Right cardiac atrium (tissue), 5 donors: Measurements from ENCODE around the gene ADAMTS8. TPM values are rescaled to one million over a fixed set of nuclear protein-coding genes. Genes with fewer than 3 reads are reported as not detected.
A peak's percentile ranks its signal among the peaks of the same experiment; 100 is the strongest.
"Not testable (repeated sequence)": the region's sequence is repeated elsewhere in the genome, so short reads cannot be mapped to it uniquely, and the experiment has no call there.

ENCODE experiments used
- ATAC-seq, 2 donors: fragments of 200-7000 bp; cut with Tn5 transposase; one replicate each; pipeline versions ENCODE4 v1.8.0 to v1.9.1; 2020; ENCODE audit warnings: moderate library complexity in 2 of 2, mild to moderate bottlenecking in 1 of 2
- DNase-seq, 3 donors: peaks; one replicate each; pipeline ENCODE4 v3.0.0-alpha.2; 2020
- H3K27ac ChIP-seq: one replicate; pipeline ENCODE4 v1.5.1; 2013; ENCODE audit warnings: mild to moderate bottlenecking, low read length, control low read depth, moderate library complexity
- H3K27me3 ChIP-seq: one replicate; pipeline ENCODE4 v1.6.1; 2013; ENCODE audit not compliant: control insufficient read depth, insufficient read depth
- H3K4me1 ChIP-seq: one replicate; pipeline ENCODE4 v1.6.1; 2013; ENCODE audit warnings: low read length; ENCODE audit not compliant: control insufficient read depth, insufficient read depth
- H3K4me3 ChIP-seq: one replicate; pipeline ENCODE4 v1.5.1; 2013; ENCODE audit warnings: low read length, control low read depth
- H3K9me3 ChIP-seq: one replicate; pipeline ENCODE4 v1.6.1; 2013; ENCODE audit warnings: low read length; ENCODE audit not compliant: control insufficient read depth
- WGBS: extraction: QIAGEN DNeasy Blood & Tissue Kit; methylation state at CpG from one replicate; pipeline ENCODE4 v1.1.7; 2013; 5-methylcytosine and 5-hydroxymethylcytosine counted together
- intact Hi-C, 4 donors: fragments of 100-400 bp; cut with DNase I; formaldehyde crosslinking; loops; one replicate each; pipeline versions ENCODE4 v1.11.0 to v1.14.0; 2022 to 2023
- polyA plus RNA-seq: library from polyadenylated mRNA; stranded (reverse); fragments of 200-250 nt; gene quantifications from one replicate; pipeline ENCODE4 v1.2.3, GENCODE V29; 2013
- total RNA-seq, 4 donors: library from RNA; stranded (reverse); fragmentation: NEBNext Ultra II Directional; extraction: Animal tissue kit (Norgen Biotek cat#: 25700); gene quantifications; one replicate each; pipeline ENCODE4 v1.2.1, GENCODE V29; 2021
- donor health status: healthy with polysubstance abuse.
- donor health status: DM: no; HTN: yes; CAD: no.
- donor health status: DM: no; HTN: no; CAD: no.
- donor health status: DM: no; HTN: yes; CAD: no; lungs with severe emphysema.
- donor health status: DM: yes; HTN: yes; CAD: no.

The ADAMTS8 gene
- total and polyA plus RNA-seq, 5 donors: 0.45 to 10.1 (median 0.88) TPM

GRCh38 chr11:130438401-130439159 is 10.2 kb upstream of the ADAMTS8 start:
- H3K4me1 ChIP-seq, H3K27me3 ChIP-seq, DNase-seq, ATAC-seq, H3K4me3 ChIP-seq, H3K9me3 ChIP-seq, H3K27ac ChIP-seq: not testable (repeated sequence)
- WGBS: 93% methylated on average over 10 of the region's 10 CpGs
- intact Hi-C loops: loop anchor here in 2 of 4 donors (5.0 to 10.0 kb wide), 2 partner anchors 424 to 456 kb away; no protein-coding TSS in a partner anchor

- intact Hi-C loops: loop anchor here in 2 of 4 donors (5.0 to 10.0 kb wide), 2 partner anchors 424 to 457 kb away; no protein-coding TSS in a partner anchor
Measured at GRCh38 chr11:130437848-130438247, 9.4 kb upstream of the ADAMTS8 start.

GRCh38 chr11:130436171-130436570 is 7.8 kb upstream of the ADAMTS8 start:
- Histone ChIP-seq H3K4me1 (peaks cover 2% of the 10 kb centered on the region), H3K9me3 (no peaks in the 10 kb centered on the region), H3K4me3 (no peak overlapping the region), H3K27me3 (no peaks in the 10 kb centered on the region), H3K27ac (no peak overlapping the region)
- WGBS: 66% methylated on average over 3 of the region's 3 CpGs
- intact Hi-C loops: loop anchor here in 2 of 4 donors (5.0 to 10.0 kb wide), 2 partner anchors 426 to 459 kb away; no protein-coding TSS in a partner anchor
- no peak for DNase-seq
- no peak for ATAC-seq

More at GRCh38 chr11:130437848-130438247, 9.4 kb upstream of the ADAMTS8 start:
- Histone ChIP-seq H3K27ac (no peak overlapping the region), H3K4me1 (peaks cover 2% of the 10 kb centered on the region), H3K4me3 (no peak overlapping the region), H3K9me3 (no peaks in the 10 kb centered on the region), H3K27me3 (no peaks in the 10 kb centered on the region)
- 95% methylated on average over 7 of the region's 7 CpGs for WGBS
- no peak for DNase-seq
- no peak for ATAC-seq

GRCh38 chr11:130435671-130436070 is 7.3 kb upstream of the ADAMTS8 start:
- Histone ChIP-seq H3K27me3 (no peaks in the 10 kb centered on the region), H3K4me3 (no peak overlapping the region), H3K4me1 (peaks cover 2% of the 10 kb centered on the region), H3K27ac (no peak overlapping the region), H3K9me3 (no peaks in the 10 kb centered on the region)
- DNase-seq (peak in 1 of 3 donors; percentile 55), ATAC-seq (no peak)
- WGBS: 41% methylated on average over 4 of the region's 4 CpGs
- intact Hi-C loops: loop anchor here in 2 of 4 donors (2.0 to 10.0 kb wide), 3 partner anchors 427 to 459 kb away; no protein-coding TSS in a partner anchor

GRCh38 chr11:130434521-130435223 is 6.3 kb upstream of the ADAMTS8 start:
- Histone ChIP-seq H3K9me3 (no peaks in the 10 kb centered on the region), H3K27me3 (no peaks in the 10 kb centered on the region), H3K4me1 (peaks cover 2% of the 10 kb centered on the region), H3K4me3 (peak overlapping the region; percentile 84), H3K27ac (peak overlapping the region; percentile 73)
- WGBS: under 1% methylated on average over 20 of the region's 20 CpGs
- intact Hi-C loops: loop anchor here (1.0 to 10.0 kb wide), 5 partner anchors 428 to 460 kb away; no protein-coding TSS in a partner anchor
- peak; percentile 76 to 90 (median 82) for DNase-seq
- peak; percentile 91 to 92 for ATAC-seq

- Histone ChIP-seq H3K4me1 (peaks cover 2% of the 10 kb centered on the region), H3K27ac (no peak overlapping the region), H3K4me3 (no peak overlapping the region), H3K27me3 (no peaks in the 10 kb centered on the region), H3K9me3 (no peaks in the 10 kb centered on the region)
- ATAC-seq: no peak
- intact Hi-C loops: loop anchor here in 3 of 4 donors (5.0 to 10.0 kb wide), 2 partner anchors 459 to 461 kb away; no protein-coding TSS in a partner anchor
- WGBS: 81% methylated on average over 4 of the region's 4 CpGs
- DNase-seq: no peak
Measured at GRCh38 chr11:130433357-130433756, 4.9 kb upstream of the ADAMTS8 start.

- peaks cover 2% of the 10 kb centered on the region for H3K4me1 ChIP-seq
- ATAC-seq (no peak), DNase-seq (no peak)
- H3K9me3 ChIP-seq: no peaks in the 10 kb centered on the region
- WGBS: 46% methylated on average over 3 of the region's 3 CpGs
- no peak overlapping the region for H3K4me3 ChIP-seq
- H3K27ac ChIP-seq: no peak overlapping the region
- intact Hi-C loops: loop anchor here (2.0 to 10.0 kb wide), 3 partner anchors 460 to 463 kb away; no protein-coding TSS in a partner anchor
- H3K27me3 ChIP-seq: no peaks in the 10 kb centered on the region
Measured at GRCh38 chr11:130431801-130432200, 3.4 kb upstream of the ADAMTS8 start.

- DNase-seq: peak; percentile 67 to 90 (median 82)
- Histone ChIP-seq H3K27me3 (no peaks in the 10 kb centered on the region), H3K9me3 (no peaks in the 10 kb centered on the region), H3K27ac (no peak overlapping the region), H3K4me1 (peaks cover 2% of the 10 kb centered on the region), H3K4me3 (no peak overlapping the region)
- intact Hi-C loops: loop anchor here (2.0 to 10.0 kb wide), 3 partner anchors 461 to 463 kb away; no protein-coding TSS in a partner anchor
- peak; percentile 16 to 43 for ATAC-seq
- 17% methylated on average over 10 of the region's 10 CpGs for WGBS
Measured at GRCh38 chr11:130431331-130431773, 2.9 kb upstream of the ADAMTS8 start.

GRCh38 chr11:130429983-130430382 is 1.6 kb upstream of the ADAMTS8 start:
- intact Hi-C loops: loop anchor here (2.0 to 10.0 kb wide), 7 partner anchors 213 to 465 kb away; no protein-coding TSS in a partner anchor
- H3K27me3 ChIP-seq: no peaks in the 10 kb centered on the region
- H3K9me3 ChIP-seq: no peaks in the 10 kb centered on the region
- ATAC-seq (no peak), DNase-seq (no peak)
- no peaks in the 10 kb centered on the region for H3K4me1 ChIP-seq
- WGBS: 60% methylated on average over 3 of the region's 3 CpGs
- H3K27ac ChIP-seq: no peak overlapping the region
- H3K4me3 ChIP-seq: no peak overlapping the region

- DNase-seq (no peak), ATAC-seq (no peak)
- H3K4me1 ChIP-seq: no peaks in the 10 kb centered on the region
- intact Hi-C loops: loop anchor here (2.0 to 10.0 kb wide), 4 partner anchors 212 to 217 kb away; no protein-coding TSS in a partner anchor
- H3K27ac ChIP-seq: no peak overlapping the region
- no peaks in the 10 kb centered on the region for H3K9me3 ChIP-seq
- no peaks in the 10 kb centered on the region for H3K27me3 ChIP-seq
- 75% methylated on average over 2 of the region's 2 CpGs for WGBS
- no peak overlapping the region for H3K4me3 ChIP-seq
Measured at GRCh38 chr11:130429120-130429681, 792 bp upstream of the ADAMTS8 start.
